ENCODE results near the gene RHBDL3. TPM values are rescaled to one million over a fixed set of nuclear protein-coding genes. Genes with fewer than 3 reads are reported as not detected.

RHBDL3 gene
- total RNA-seq, 2 donors from 2014 or later, result 0.26 to 0.66 TPM

- Histone ChIP-seq H3K36me3 (replicated peaks in 1 of 2; ENCODE audit: insufficient read depth in 1 of 2, low read depth in 2 of 2) (no peaks in the 10 kb centered on the region), H3K9me3 (no peaks in the 10 kb centered on the region), H3K27ac (peak overlapping the region; percentile 37 to 82 (median 74)), H3K4me3 (peak overlapping the region in 1 of 2 donors; percentile 17), H3K27me3 (no peaks in the 10 kb centered on the region), H3K4me1 (peaks cover 16% of the 10 kb centered on the region)
- peak; percentile 10 for ATAC-seq
- 1 to 2% methylated on average over 13 of the region's 13 CpGs for WGBS, 2 donors
- DNase-seq, result peak in 2 of 4 donors; percentile 26 to 55
- peak in 3 of 7 experiments; percentile 18 to 33 (median 31) for TF ChIP-seq CTCF (IDR thresholded peaks at IDR 0.05)
- no peak for TF ChIP-seq POLR2A (IDR thresholded peaks at IDR 0.05)
- intact Hi-C loops (cut with DNase I), result no loop called here
These were observed 75.7 kb downstream of the RHBDL3 start for GRCh38 chr17:32341141-32341856.

- ATAC-seq, result peak; percentile 95
- H3K27me3 ChIP-seq, result no peaks in the 10 kb centered on the region
- peaks cover 16% of the 10 kb centered on the region for H3K4me1 ChIP-seq
- 3% methylated on average over 19 to 29 of the region's 47 CpGs for WGBS, 2 donors
- peak in 1 of 7 experiments; percentile 2 for TF ChIP-seq CTCF (IDR thresholded peaks at IDR 0.05)
- TF ChIP-seq POLR2A (IDR thresholded peaks at IDR 0.05), result peak; percentile 39 to 79 (median 73)
- intact Hi-C loops (cut with DNase I), result no loop called here
- H3K9me3 ChIP-seq, result no peaks in the 10 kb centered on the region
- H3K36me3 ChIP-seq (replicated peaks in 1 of 2; ENCODE audit: insufficient read depth in 1 of 2, low read depth in 2 of 2), result no peaks in the 10 kb centered on the region
- peak; percentile 83 to 85 (median 84) for DNase-seq
- peak within 1 kb of the TSS; percentile 19 to 42 for H3K4me3 ChIP-seq
- H3K27ac ChIP-seq, result peak within 1 kb of the TSS; percentile 37 to 82 (median 74)
These were observed 76.4 kb downstream of the RHBDL3 start, which contains the start of gene C17orf75 for GRCh38 chr17:32341857-32342602. C17orf75 (minus strand) TSS chr17:32342173; CDS start chr17:32342139, 34 bp downstream.

- Histone ChIP-seq H3K27ac (peak overlapping the region in 3 of 4 donors; percentile 71 to 82 (median 76)), H3K4me1 (peaks cover 16% of the 10 kb centered on the region), H3K9me3 (no peaks in the 10 kb centered on the region), H3K27me3 (no peaks in the 10 kb centered on the region), H3K36me3 (replicated peaks in 1 of 2; ENCODE audit: insufficient read depth in 1 of 2, low read depth in 2 of 2) (no peaks in the 10 kb centered on the region), H3K4me3 (peak overlapping the region in 1 of 2 donors; percentile 42)
- TF ChIP-seq POLR2A (IDR thresholded peaks at IDR 0.05), result no peak
- TF ChIP-seq CTCF (IDR thresholded peaks at IDR 0.05), result no peak
- DNase-seq (no peak), ATAC-seq (no peak)
- 54 to 55% methylated on average over 14 of the region's 14 CpGs for WGBS, 2 donors
- intact Hi-C loops (cut with DNase I), result no loop called here
These were observed 77.1 kb downstream of the RHBDL3 start for GRCh38 chr17:32342603-32343325.

GRCh38 chr17:32345951-32346600 is 80.4 kb downstream of the RHBDL3 start:
- Histone ChIP-seq H3K27me3 (no peaks in the 10 kb centered on the region), H3K27ac (no peak overlapping the region), H3K9me3 (no peaks in the 10 kb centered on the region), H3K4me3 (no peak overlapping the region), H3K4me1 (peaks cover 20% of the 10 kb centered on the region), H3K36me3 (replicated peaks in 1 of 2; ENCODE audit: insufficient read depth in 1 of 2, low read depth in 2 of 2) (no peaks in the 10 kb centered on the region)
- TF ChIP-seq CTCF (IDR thresholded peaks at IDR 0.05), result no peak
- no peak for ATAC-seq
- no peak for DNase-seq
- intact Hi-C loops (cut with DNase I), result no loop called here
- 78 to 86% methylated on average over 10 to 11 of the region's 11 CpGs for WGBS, 2 donors
